Endothelial cell (in vitro differentiated cells): ENCODE measurements around the gene C11orf65. TPM values are rescaled to one million over a fixed set of nuclear protein-coding genes. Genes with fewer than 3 reads are reported as not detected.

ENCODE experiments used
- DNase-seq: peaks from one replicate; pipeline ENCODE4 v3.0.0; 2021; ENCODE audit warnings: low spot score
- H3K27ac Mint-ChIP-seq: one replicate; pipeline ENCODE4 v1.8.0; 2021; ENCODE audit warnings: mixed read lengths, inconsistent platforms; ENCODE audit not compliant: unreplicated experiment
- H3K27me3 Mint-ChIP-seq: one replicate; pipeline ENCODE4 v1.8.0; 2021; ENCODE audit warnings: mild to moderate bottlenecking, moderate library complexity, mixed read lengths, inconsistent platforms; ENCODE audit not compliant: unreplicated experiment
- H3K36me3 Mint-ChIP-seq: one replicate; pipeline ENCODE4 v1.8.0; 2021; ENCODE audit warnings: mild to moderate bottlenecking, low read depth, mixed read lengths, inconsistent platforms; ENCODE audit not compliant: unreplicated experiment
- H3K4me1 Mint-ChIP-seq: one replicate; pipeline ENCODE4 v1.8.0; 2021; ENCODE audit warnings: mild to moderate bottlenecking, mixed read lengths, inconsistent platforms; ENCODE audit not compliant: unreplicated experiment
- H3K4me3 Mint-ChIP-seq: one replicate; pipeline ENCODE4 v1.8.0; 2021; ENCODE audit warnings: mild to moderate bottlenecking, mixed read lengths, inconsistent platforms; ENCODE audit not compliant: unreplicated experiment
- H3K9me3 Mint-ChIP-seq: one replicate; pipeline ENCODE4 v1.8.0; 2021; ENCODE audit warnings: mixed read lengths, inconsistent platforms; ENCODE audit not compliant: unreplicated experiment
- CTCF ChIP-seq: fragments of 200-600 bp; sonication (generic); IDR thresholded peaks from one replicate; pipeline ENCODE4 v1.5.0; 2021; ENCODE audit warnings: antibody characterized with exemption; ENCODE audit not compliant: unreplicated experiment
- total RNA-seq: library from RNA; stranded (reverse); fragmentation: NEBNext Ultra II Directional; extraction: Animal tissue kit (Norgen Biotek cat#: 25700); gene quantifications from one replicate; pipeline ENCODE4 v1.2.1, GENCODE V29; 2021; ENCODE audit not compliant: unreplicated experiment

Gene C11orf65
- total RNA-seq, 1 donor from 2014 or later = 0.69 TPM

- Mint-ChIP-seq H3K4me3 (peak within 1 kb of the TSS; percentile 95), H3K27ac (peak within 1 kb of the TSS; percentile 90), H3K4me1 (peaks cover 10% of the 10 kb centered on the region), H3K27me3 (peaks cover 8% of the 10 kb centered on the region), H3K36me3 (no peaks in the 10 kb centered on the region), H3K9me3 (no peaks in the 10 kb centered on the region)
- TF ChIP-seq CTCF = no peak
- peak; percentile 65 for DNase-seq
Measured at GRCh38 chr11:108498046-108498815, 30.9 kb upstream of the C11orf65 start, which contains the start of gene POGLUT3. Gene POGLUT3, minus strand, starts transcription at chr11:108498384. Its CDS starts 18 bp downstream, at chr11:108498366.

- no peaks in the 10 kb centered on the region for H3K36me3 Mint-ChIP-seq
- TF ChIP-seq CTCF = no peak
- peak overlapping the region; percentile 90 for H3K27ac Mint-ChIP-seq
- DNase-seq = peak; percentile 61
- peaks cover 8% of the 10 kb centered on the region for H3K27me3 Mint-ChIP-seq
- peaks cover 10% of the 10 kb centered on the region for H3K4me1 Mint-ChIP-seq
- H3K9me3 Mint-ChIP-seq = no peaks in the 10 kb centered on the region
- peak overlapping the region; percentile 95 for H3K4me3 Mint-ChIP-seq
Measured at GRCh38 chr11:108497317-108498045, 30.2 kb upstream of the C11orf65 start.

- no peaks in the 10 kb centered on the region for H3K36me3 Mint-ChIP-seq
- DNase-seq = no peak
- peaks cover 8% of the 10 kb centered on the region for H3K27me3 Mint-ChIP-seq
- TF ChIP-seq CTCF = no peak
- H3K27ac Mint-ChIP-seq = peak overlapping the region; percentile 6
- peak overlapping the region; percentile 32 for H3K4me3 Mint-ChIP-seq
- peaks cover 11% of the 10 kb centered on the region for H3K4me1 Mint-ChIP-seq
- H3K9me3 Mint-ChIP-seq = no peaks in the 10 kb centered on the region
Measured at GRCh38 chr11:108496643-108497256, 29.4 kb upstream of the C11orf65 start.

GRCh38 chr11:108495326-108495725 is 28.0 kb upstream of the C11orf65 start:
- Mint-ChIP-seq H3K9me3 (no peaks in the 10 kb centered on the region), H3K27ac (no peak overlapping the region), H3K4me1 (peaks cover 12% of the 10 kb centered on the region), H3K27me3 (peaks cover 8% of the 10 kb centered on the region), H3K36me3 (no peaks in the 10 kb centered on the region), H3K4me3 (no peak overlapping the region)
- no peak for TF ChIP-seq CTCF
- no peak for DNase-seq
